Measurements from ENCODE around the gene EIF4ENIF1.
"Not testable (repeated sequence)": the region's sequence is repeated elsewhere in the genome, so short reads cannot be mapped to it uniquely, and the experiment has no call there.

Gene EIF4ENIF1

DNA sequence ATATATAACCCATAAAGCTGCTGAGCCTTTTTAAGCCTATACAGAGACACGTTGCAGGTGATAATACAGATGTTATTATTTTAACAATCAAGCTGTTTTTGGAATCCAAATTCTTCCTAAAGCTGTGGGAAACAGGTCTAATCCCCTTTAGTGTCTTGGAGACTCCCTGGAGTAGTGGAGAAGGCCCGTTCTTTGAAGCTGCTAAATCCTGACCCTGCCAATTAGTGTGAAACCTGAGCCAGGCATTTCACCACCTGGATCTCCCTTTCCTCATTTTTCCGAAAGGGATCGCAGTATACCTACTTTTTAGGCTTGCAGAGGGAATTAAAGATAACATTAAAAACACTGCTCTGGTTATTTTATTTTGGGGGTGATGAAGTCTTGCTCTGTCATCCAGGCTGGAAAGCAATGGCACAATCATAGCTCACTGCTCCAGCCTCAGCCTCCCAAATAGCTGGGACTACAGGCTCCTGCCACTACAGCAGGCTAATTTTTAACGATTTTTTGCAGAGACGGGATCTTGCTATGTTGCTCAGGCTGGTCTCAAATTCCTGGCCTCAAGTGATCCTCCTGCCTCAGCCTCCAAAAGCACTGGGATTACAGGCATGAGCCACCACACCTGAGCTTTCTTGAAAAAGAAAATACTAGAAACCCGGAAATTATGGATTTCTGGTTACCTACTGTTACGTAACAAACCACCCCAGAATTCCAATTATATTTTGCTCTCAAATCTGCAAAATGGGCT, 1.7 kb upstream of the EIF4ENIF1 start:
- DNase-seq = no peak

- DNase-seq = no peak
These were observed 869 bp upstream of the EIF4ENIF1 start for GRCh38 chr22:31490496-31490925.

- DNase-seq = peak; percentile 73
These were observed 539 bp downstream of the EIF4ENIF1 start for GRCh38 chr22:31488988-31489617.

GRCh38 chr22:31488346-31488883, 1.2 kb downstream of the EIF4ENIF1 start:
- DNase-seq = no peak

GRCh38 chr22:31486951-31487350, 2.7 kb downstream of the EIF4ENIF1 start:
- DNase-seq = no peak

DNA sequence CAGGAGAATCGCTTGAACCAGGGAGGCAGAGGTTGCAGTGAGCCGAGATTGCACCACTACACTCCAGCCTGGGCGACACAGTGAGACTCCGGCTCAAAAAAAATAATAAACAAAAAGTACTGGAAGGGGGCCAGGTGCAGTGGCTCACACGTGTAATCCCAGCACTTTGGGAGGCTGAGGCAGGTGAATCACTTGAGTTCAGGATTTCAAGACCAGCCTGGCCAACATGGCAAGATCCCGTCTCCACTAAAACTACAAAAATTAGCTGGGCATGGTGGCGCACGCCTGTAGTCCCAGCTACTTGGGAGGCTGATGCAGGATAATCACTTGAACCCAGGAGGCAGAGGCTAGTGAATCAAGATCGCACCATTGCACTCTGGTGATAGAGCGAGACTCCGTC, 3.3 kb downstream of the EIF4ENIF1 start:
- not testable (repeated sequence) for DNase-seq

GRCh38 chr22:31482470-31482869, 7.2 kb downstream of the EIF4ENIF1 start:
- DNase-seq = not testable (repeated sequence)

- no peak for DNase-seq
These were observed 8.5 kb downstream of the EIF4ENIF1 start for GRCh38 chr22:31481129-31481528.

- DNase-seq = no peak
These were observed 12.3 kb downstream of the EIF4ENIF1 start for GRCh38 chr22:31477329-31477728.

GRCh38 chr22:31475800-31476199, 13.8 kb downstream of the EIF4ENIF1 start:
- no peak for DNase-seq

- no peak for DNase-seq
These were observed 14.9 kb downstream of the EIF4ENIF1 start for GRCh38 chr22:31474743-31475142.

DNA sequence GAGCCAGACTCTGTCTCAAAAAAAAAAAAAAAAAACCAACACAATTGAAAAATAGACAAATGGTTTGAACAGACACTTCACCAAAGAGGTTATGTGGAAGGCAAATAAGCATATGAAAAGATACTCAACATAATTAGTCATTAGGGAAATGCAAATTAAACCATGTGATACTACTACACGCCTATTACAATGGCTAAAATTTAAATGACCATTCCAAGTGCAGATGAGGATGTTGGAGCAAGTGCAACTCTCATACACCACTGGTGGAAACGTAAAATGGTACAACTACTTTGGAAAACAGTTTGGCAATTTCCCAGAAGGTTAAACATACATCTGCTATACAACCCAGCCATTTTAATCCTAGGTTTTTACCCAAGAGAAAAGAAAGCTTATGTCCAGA, 24.3 kb downstream of the EIF4ENIF1 start:
- no peak for DNase-seq

GRCh38 chr22:31461699-31462098, 27.9 kb downstream of the EIF4ENIF1 start:
- DNase-seq = no peak

DNA sequence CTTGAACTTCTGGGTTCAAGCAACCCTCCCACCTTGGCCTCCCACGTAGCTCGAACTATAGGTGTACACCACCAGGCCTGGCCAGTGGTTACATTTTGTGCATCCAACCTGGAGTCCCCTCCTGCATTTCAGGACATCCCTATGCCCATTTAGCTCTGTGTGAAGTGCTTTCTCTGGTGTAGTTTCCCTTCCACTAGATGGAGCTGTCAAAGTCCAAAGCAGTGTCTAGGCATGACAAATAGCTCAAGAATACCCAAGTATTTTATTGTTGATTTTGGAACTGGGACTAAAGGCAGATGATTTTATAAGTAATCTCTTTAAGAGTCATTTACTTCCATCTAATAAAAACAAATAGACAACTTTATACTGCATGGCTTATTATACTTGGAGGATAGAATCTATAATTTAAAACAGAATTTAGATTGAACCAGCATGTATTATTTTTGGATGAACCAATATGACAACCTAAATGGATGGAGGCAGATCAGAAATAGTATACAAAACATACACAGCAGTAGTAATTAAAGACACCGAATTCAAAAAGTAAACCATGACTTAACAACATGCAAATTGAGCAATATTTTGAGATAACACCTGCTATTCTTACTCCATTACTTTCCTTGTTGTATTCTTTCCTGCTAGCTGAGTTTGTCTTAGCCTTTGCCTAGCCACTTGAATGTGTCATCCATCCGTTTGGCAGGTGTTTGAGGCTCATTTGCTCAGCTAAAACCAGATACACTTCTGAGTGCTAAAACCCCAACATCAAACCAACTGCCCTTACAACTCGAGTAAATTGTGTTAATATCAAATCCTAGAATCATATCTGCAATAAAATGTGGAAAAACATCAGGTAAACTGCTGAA, 37.7 kb downstream of the EIF4ENIF1 start:
- no peak for DNase-seq

DNA sequence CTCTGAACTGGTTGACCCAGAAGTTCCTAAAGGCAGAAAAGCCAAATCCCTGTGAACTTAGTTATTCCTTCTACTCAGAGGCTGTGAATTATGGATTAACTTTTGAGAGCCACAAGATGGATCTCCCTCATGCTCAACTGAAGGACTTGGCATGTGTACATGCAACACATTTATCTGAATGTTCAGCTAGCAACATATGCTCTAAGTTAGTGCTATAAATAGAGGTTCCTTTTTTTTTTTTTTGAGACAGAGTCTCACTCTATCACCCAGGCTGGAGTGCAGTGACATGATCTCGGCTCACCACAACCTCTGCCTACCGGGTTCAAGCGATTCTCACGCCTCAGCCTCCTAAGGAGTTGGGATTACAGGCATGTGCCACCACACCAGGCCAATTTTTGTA, 40.1 kb downstream of the EIF4ENIF1 start:
- DNase-seq = no peak

- no peak for DNase-seq
These were observed 41.3 kb downstream of the EIF4ENIF1 start for GRCh38 chr22:31448382-31448781.

DNA sequence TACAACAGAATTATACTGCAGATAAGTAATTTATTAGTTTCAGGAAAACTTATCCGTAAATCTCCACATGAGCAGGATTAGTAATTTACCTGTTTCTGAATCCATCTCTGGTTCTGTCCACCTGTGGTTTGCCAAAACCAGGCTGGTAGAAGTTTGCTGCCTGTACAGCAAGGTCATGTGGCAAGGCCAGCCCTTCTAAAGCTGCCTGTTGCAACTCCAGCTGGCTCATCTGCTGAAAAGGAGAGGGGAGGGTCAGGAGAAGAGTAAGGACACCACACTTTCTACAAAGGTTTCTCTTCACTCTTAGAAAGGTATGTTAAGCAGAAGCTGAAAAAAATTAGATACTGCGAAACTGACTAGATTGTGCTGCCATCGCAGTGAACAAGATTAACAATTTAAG, 42.3 kb downstream of the EIF4ENIF1 start:
- DNase-seq = no peak

DNA sequence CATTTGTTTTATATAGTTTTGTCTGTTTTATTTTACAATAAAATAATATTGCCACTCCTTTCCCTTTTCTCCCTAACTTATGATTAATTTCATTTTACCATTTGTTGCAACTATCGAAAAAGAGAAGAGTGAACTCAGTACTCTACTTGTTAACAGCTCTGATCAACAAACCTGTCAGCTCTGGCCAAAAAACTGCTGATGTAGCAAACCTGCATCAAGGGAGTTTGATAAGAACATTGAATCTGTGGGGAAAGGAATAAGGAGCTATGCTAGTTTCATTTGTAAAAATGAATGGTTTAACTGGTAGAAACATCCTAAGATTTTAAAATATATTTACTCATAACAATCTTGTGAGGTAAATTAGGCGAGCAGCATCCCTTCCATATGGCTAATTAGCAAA, 42.9 kb downstream of the EIF4ENIF1 start:
- no peak for DNase-seq

GRCh38 chr22:31446208-31446607, 43.4 kb downstream of the EIF4ENIF1 start:
- no peak for DNase-seq

- no peak for DNase-seq
These were observed 44.0 kb downstream of the EIF4ENIF1 start for GRCh38 chr22:31445642-31446041.

DNA sequence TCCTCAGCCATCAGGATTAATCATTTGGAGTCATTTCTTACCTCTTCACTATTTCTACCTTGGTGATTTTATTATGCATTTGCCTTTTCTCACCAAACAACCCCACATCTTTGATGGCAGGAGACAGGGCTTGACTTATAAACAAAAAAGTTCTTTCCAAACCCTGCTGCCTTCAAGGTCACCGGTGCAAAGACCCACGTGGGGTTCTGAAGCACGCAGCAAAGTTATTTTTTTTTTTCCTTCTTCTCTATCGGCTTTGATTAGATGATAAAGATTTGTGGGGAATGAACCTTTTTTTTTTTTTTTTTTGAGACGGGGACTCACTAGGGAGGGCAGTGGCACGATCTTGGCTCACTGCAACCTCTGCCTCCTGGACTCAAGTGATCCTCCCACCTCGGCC, 46.1 kb downstream of the EIF4ENIF1 start:
- DNase-seq = no peak

DNA sequence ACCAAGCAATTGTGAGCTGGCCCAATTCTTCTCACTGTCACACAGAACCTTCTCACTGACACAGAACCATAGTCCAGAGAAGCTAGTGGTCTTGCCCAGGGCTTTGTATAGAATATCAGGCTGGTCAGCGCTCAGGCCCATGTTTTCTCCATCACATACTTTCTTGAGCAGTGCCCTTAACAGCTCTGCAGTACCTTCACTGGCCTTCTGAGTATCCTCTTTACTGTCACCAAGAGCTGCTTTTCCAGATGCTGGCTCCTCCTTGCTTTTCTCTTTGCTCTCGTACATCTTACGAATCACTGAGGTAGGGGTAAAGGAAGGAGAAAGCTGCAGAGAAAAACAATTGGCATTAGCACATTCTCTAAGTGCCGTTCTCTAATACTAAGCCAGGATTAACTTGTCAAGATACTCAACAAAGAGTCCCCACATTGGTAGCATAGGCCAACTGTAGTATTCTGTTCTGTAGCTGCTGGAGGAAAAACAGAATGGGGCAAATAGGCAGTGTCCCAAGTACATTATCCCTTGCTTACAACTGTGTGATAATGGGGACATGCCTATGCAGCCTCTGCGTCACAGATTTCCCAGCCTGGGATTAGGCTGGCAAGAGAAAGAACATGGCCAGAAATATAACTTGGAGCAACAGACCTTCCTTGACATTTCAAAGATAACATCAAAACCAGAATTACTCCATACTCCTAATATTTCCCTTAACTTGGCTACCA, 46.7 kb downstream of the EIF4ENIF1 start:
- no peak for DNase-seq

- no peak for DNase-seq
These were observed 48.0 kb downstream of the EIF4ENIF1 start for GRCh38 chr22:31441652-31442051.

Measured in retina (tissue), 1 donor.